MG63 (cell line): Measurements from ENCODE around the gene BRD1. TPM values are rescaled to one million over a fixed set of nuclear protein-coding genes. Genes with fewer than 3 reads are reported as not detected.

ENCODE experiments used
- DNase-seq: peaks from one replicate; pipeline ENCODE4 v3.0.0-alpha.2; 2020
- H3K27me3 ChIP-seq: fragments of 250-450 bp; sonication (Bioruptor Pico); 2 replicates; pipeline ENCODE4 v1.5.1; 2020; ENCODE audit warnings: mild to moderate bottlenecking, moderate library complexity
- H3K36me3 ChIP-seq: fragments of 250-450 bp; sonication (Bioruptor Pico); 2 replicates; pipeline ENCODE4 v1.5.1; 2020; ENCODE audit warnings: mild to moderate bottlenecking, moderate library complexity
- H3K4me3 ChIP-seq: fragments of 250-450 bp; sonication (Bioruptor Pico); 2 replicates; pipeline ENCODE4 v1.5.1; 2020; ENCODE audit warnings: mild to moderate bottlenecking, moderate library complexity
- H3K9me3 ChIP-seq: fragments of 250-450 bp; sonication (Bioruptor Pico); 2 replicates; pipeline ENCODE4 v1.5.1; 2020; ENCODE audit warnings: mild to moderate bottlenecking, moderate library complexity
- total RNA-seq: library from RNA; depleted of rRNA; stranded (reverse); fragments of >200 nt; shearing (Covaris generic); gene quantifications from 2 replicates; pipeline ENCODE4 v1.2.3, GENCODE V29; 2014; ENCODE audit warnings: low replicate concordance; rRNA removed

BRD1 gene
- 17.3 and 18.0 TPM in 2 replicates for total RNA-seq

DNA sequence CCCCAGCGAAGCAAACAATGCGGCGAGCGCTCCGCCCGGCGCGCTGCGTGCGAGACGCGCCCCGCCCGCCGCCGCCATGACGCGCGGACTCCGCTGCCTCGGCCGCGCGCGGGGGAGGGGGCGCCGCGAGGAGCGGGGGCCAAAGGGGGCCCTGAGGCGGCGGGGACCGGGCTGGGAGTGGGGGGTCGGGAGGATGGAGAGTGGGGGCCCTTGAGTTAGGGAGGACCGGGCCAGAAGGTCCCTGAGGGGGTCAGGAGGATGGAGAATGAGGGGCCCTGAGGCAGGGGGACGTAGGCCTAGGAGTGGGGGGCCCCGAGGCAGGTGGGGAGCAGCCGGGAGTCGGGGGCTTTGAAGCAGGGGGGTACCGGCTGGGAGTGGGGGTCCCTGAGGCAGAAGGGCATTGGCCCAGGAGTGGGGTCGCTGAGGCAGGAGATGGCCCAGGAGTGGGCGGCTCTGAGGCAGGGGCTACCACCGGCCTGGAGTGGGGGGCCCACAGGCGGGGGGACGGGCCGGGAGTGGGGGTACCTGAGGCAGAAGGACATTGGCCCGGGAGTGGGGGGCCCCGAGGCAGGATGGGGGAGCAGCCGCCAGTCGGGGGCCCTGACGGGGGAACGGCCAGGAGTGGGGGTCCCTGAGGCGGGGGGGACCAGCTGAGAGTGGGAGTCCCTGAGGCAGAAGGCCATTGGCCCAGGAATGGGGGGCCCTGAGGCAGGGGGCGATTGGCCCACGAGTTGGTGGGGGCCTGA is at the start of gene BRD1:
Gene BRD1, minus strand, starts transcription at position 21 of the 746 bp plus-strand sequence. CDS start 3,556 bp downstream, outside the sequence.
- Histone ChIP-seq H3K36me3 (peaks cover 32% of the 10 kb centered on the region), H3K9me3 (peaks cover 2% of the 10 kb centered on the region; the same call in 1 of the 2 replicates), H3K27me3 (0 out of 2 replicates have a peak, but pooled peaks cover 2% of the 10 kb centered on the region), H3K4me3 (peak within 1 kb of the TSS; percentile 84)
- peak; percentile 64 for DNase-seq

DNA sequence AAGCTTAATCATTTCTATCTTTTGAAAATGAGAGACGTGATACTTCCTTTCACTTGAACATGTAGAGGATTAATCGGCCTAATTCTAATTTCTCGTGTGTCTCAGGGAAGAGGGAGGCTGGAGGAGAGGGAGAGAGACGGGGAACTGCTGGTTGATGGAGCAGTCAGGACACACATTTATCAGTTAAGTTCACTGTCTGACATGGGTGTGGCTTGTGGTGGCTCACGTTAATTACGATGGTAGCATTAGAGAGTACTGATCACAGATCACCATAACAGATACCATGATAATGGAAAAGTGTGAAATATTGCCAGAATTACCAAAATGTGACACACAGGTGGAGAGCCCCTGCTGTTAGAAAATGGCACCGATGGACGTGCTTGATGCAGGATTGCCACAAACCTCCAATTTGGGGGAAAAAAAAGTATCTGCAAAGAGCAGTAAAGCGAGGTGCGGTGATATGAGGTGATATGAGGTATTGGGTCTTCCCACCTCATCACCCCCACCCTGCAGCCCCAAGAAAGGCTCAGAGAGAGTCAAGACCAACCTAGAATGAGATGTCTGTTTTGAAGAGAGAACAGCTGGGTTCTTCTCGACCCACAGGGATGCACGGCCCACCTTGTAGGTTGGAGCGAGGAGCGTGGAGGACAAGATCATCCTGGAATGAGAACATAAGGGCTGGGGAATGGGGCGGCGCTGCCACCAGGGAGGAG is 45.7 kb upstream of the BRD1 start:
- peaks cover 29% of the 10 kb centered on the region for H3K36me3 ChIP-seq
- no peak for DNase-seq
- H3K27me3 ChIP-seq = no peaks in the 10 kb centered on the region
- peaks cover 20% of the 10 kb centered on the region for H3K9me3 ChIP-seq
- H3K4me3 ChIP-seq = no peak overlapping the region

DNA sequence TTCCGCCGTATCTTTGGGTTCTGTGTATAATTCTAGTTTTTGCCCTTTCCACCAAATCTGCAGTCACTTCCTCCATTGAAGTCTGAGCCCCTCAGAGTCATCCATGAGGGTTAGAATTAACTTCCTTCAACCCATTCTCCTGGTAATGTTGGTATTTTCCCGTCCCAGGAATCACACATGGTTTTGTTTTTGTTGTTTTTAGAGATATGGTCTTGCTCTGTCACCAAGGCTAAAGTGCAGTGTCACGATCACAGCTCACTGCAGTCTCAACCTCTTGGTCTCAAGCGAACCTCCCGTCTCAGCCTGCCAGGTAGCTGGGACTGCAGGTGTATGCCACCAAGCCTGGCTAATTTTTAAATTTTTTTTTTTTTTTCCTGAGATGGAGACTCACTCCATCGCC is 44.7 kb upstream of the BRD1 start:
- Histone ChIP-seq H3K27me3 (no peaks in the 10 kb centered on the region), H3K4me3 (no peak overlapping the region), H3K36me3 (peaks cover 29% of the 10 kb centered on the region), H3K9me3 (peaks cover 20% of the 10 kb centered on the region)
- DNase-seq = no peak

DNA sequence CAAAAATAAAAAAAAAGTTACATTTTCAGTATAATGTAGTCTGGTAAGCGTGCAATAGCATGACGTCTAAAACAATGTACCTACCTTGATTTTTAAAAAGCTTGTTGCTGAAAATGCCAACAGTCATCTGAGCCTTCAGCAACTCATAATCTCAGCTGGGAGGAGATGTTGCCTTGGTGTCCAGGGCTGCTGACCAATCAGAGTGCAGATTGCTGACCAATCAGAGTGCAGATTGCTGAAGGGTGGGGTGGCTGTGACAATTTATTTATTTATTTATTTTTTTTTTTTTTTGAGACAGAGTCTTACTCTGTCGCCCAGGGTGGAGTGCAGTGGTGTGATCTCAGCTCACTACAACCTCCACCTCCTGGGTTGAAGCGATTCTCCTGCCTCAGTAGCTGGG is 43.8 kb upstream of the BRD1 start:
- peaks cover 30% of the 10 kb centered on the region for H3K36me3 ChIP-seq
- H3K27me3 ChIP-seq = no peaks in the 10 kb centered on the region
- H3K9me3 ChIP-seq = peaks cover 26% of the 10 kb centered on the region
- H3K4me3 ChIP-seq = no peak overlapping the region
- no peak for DNase-seq

DNA sequence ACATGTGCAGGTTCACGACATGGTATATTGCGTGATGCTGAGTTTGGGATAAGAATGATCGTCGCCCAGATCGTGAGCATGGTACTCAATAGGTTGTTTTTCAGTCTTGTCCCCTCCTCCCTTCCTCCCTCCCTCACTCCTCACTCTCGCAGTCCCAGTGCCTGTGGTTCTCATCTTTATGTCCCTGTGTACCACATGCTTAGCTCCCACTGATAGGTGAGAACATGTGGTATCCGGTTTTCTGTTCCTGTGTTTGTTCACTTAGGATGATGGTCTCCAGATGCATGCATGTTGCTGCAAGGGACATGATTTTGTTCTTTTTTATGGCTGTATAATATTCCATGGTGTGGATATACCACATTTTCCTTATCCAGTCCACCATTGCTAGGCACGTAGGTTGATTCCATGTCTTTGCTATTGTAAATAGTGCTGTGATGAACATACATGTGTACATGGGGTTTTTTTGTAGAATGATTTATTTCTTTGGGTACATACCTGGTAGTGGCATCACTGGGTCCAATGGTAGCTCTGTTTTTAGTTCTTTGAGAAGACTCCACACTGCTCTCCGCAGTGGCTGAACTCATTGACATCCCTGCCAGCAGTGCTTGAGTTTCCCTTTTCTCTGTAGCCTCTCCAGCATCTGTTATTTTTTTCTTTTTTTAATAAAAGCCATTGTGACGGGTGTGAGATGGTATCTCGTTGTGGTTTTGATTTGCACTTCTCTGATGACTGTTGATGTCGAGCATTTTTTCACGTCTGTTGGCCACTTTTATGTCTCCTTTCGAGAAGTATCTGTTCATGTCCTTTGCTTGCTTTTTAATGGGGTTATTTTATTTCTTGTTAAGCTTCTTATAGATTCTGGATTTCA is 42.4 kb upstream of the BRD1 start:
- DNase-seq = no peak
- H3K9me3 ChIP-seq = peaks cover 27% of the 10 kb centered on the region
- peaks cover 31% of the 10 kb centered on the region for H3K36me3 ChIP-seq
- no peaks in the 10 kb centered on the region for H3K27me3 ChIP-seq
- no peak overlapping the region for H3K4me3 ChIP-seq

DNA sequence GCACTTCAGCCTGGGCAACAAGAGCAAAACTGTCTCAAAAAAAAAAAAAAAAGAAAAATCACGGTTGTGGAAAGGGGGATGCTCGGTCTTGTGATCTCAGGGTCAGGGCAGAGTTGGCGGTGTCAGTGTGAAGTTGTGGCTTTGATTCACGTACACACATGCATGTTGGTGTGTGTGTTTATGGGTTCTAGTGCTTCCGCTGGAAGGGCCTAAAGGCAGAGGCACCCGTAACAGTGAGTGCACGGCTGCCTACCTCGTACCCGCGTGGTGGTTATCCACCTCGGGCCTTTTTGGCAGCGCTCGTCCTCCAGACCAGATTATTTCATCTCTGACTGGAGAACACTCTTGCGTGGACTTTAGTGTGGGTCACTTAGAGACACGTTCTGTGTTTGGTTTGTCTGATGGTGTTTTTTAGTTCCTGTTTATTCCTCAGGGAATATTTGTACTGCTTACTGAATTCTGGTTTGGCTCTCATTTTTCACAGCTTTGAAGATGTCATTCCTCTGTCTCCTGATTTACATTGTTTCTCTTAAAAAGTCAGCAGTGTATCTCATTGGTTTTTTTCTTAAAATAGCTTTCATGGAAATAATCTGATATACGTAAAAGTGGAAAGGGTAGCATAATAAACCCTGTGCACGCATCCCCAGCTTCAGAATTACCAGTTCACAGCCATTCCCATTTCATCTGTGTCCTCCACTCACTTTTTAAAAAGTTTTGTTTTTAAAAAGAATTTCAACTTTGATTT is 41.6 kb upstream of the BRD1 start:
- H3K27me3 ChIP-seq = no peaks in the 10 kb centered on the region
- H3K9me3 ChIP-seq = peaks cover 27% of the 10 kb centered on the region
- DNase-seq = no peak
- peaks cover 31% of the 10 kb centered on the region for H3K36me3 ChIP-seq
- no peak overlapping the region for H3K4me3 ChIP-seq

DNA sequence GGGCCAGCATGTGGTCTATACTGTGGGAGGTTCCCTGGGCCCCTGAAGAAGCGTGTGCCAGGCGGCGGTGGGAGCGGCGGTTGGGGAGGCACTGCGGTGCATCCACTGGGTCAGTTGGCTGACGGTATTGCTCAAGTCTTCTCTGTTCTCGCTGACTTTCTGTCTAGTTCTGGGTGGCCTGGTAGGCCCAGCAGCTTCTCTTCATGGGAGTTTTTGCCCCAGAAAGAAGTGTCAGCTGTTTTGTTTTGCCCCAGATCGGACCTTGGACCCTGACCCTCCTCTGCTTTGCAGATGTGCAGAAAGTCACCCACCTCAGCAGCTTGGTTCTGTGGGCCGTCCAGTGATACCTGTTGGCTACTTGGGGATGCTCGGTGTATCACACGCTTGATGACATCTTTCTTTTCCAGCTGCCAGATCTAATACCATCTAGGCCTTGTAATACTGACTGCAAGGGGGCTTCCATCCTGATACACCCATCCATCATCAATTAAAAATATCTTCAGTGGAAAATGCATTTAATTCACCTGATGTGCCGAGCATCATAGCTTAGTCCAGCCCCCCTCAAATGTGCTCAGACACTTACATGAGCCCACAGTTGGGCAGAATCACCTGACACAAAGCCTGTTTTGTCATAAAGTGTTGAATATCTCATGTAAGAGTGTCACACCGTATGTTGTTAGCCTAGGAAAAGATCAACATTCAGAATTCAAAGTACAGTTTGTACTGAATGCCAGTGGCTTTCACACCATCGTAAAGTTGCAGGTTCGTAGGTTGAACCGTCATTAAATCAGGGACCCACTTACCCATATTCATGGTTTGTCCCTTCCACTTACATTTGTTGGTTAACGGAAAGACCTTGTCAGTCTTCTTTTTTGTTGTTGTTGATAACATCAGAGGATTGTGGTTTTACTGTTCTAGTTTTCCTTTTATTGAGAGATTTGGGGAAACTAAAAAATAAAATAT is 39.9 kb upstream of the BRD1 start:
- peaks cover 34% of the 10 kb centered on the region for H3K36me3 ChIP-seq
- no peak for DNase-seq
- H3K9me3 ChIP-seq = peaks cover 27% of the 10 kb centered on the region
- no peak overlapping the region for H3K4me3 ChIP-seq
- no peaks in the 10 kb centered on the region for H3K27me3 ChIP-seq

DNA sequence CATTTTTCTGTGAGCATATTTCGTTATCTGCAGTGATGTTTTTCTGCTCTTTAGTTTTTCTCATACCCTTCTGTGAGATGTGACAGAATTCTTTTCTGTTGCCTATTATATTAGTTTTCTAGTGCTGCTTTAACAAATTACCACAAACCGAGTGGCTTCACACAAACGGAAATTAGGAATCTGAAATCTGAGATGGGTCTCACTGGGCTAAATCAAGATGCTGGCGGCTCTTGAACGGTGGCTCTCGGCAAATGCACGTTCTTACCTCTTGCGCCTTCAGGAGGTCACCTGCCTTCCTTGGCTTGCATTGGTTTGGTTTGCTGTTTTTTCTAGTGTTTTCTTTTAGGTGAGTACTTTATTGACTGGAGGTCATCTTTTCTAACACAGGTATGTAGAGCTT is 39.0 kb upstream of the BRD1 start:
- peaks cover 34% of the 10 kb centered on the region for H3K36me3 ChIP-seq
- H3K27me3 ChIP-seq = no peaks in the 10 kb centered on the region
- H3K4me3 ChIP-seq = no peak overlapping the region
- no peak for DNase-seq
- H3K9me3 ChIP-seq = peaks cover 27% of the 10 kb centered on the region

DNA sequence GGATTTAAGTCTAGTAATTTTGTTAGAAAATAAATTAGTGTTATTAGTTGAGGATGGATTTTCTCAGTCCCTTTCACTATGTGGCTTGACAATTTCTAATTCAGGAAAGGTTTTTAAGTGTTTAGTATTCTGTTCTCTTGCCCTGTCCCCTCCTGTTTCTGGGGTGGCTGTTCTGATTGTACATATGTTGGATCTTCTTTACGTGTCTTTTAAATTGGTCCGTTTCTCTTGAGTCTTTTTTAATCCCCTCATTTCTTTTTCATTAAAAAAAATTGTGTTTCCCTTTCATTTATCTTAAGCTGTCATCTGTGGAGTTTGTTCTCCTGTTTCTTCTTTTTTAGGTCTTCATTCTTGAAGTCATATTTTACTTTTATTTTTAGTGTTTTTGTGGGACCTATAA is 38.5 kb upstream of the BRD1 start:
- no peak for DNase-seq
- peaks cover 34% of the 10 kb centered on the region for H3K36me3 ChIP-seq
- H3K27me3 ChIP-seq = no peaks in the 10 kb centered on the region
- H3K9me3 ChIP-seq = peaks cover 27% of the 10 kb centered on the region
- no peak overlapping the region for H3K4me3 ChIP-seq

DNA sequence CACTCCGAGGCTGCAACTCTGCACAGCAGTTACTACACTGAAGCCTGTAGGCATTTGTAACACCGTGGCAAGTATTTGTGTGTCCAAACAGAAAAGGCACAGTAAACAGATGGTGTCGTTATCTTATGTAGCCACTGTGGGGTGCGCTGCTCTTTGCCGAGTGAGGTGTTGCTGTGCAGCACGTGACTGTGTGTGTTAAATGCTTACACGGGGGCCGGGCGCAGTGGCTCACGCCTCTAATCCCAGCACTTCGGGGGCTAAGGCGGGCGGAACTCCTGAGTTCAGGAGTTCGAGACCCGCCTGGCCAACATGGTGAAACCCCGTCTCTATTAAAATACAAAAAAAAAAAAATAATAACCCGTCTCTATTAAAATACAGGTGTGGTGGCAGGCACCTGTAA is 37.5 kb upstream of the BRD1 start:
- peaks cover 32% of the 10 kb centered on the region for H3K36me3 ChIP-seq

DNA sequence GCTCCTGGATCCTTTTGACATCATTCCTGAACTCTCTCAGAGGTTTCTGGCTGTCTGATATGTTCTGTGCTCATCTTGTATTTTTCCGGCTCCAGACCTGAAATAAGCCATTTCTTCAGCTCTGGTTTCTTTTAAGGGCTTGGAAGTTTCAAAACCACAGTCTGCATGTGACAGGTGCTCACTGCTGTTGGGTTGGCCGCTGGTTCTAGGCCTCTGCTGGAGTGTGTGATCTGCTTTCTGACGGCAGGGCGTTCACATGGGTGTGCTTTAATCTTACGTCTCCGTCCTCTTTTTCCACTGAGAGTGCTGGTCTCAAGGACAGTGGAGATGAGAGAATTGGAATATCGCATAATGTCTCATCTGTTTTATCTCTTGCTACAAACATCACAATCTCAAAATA is 36.3 kb upstream of the BRD1 start:
- no peak for DNase-seq
- Histone ChIP-seq H3K36me3 (peaks cover 26% of the 10 kb centered on the region), H3K9me3 (peaks cover 15% of the 10 kb centered on the region), H3K4me3 (no peak overlapping the region), H3K27me3 (no peaks in the 10 kb centered on the region)

More for the DNA sequence above, 37.5 kb upstream of the BRD1 start:
- Histone ChIP-seq H3K9me3 (peaks cover 27% of the 10 kb centered on the region), H3K4me3 (no peak overlapping the region), H3K27me3 (no peaks in the 10 kb centered on the region)
- DNase-seq = no peak

DNA sequence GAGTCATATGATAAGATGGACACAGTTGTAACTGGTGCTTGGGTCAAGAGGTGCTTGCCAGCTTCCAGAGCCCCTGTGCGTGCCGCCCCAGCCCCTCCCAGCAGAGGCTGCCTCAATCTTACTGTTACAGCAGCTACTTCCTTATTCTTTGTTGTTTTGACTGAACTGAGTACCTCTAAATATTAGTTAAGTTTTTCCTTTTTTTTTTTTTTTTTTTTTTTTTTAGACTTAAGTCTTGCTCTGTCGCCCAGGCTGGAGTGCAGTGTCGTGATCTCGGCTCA is 34.8 kb upstream of the BRD1 start:
- H3K9me3 ChIP-seq = peaks cover 8% of the 10 kb centered on the region
- no peak for DNase-seq
- peaks cover 16% of the 10 kb centered on the region for H3K36me3 ChIP-seq
- H3K4me3 ChIP-seq = no peak overlapping the region
- no peaks in the 10 kb centered on the region for H3K27me3 ChIP-seq

DNA sequence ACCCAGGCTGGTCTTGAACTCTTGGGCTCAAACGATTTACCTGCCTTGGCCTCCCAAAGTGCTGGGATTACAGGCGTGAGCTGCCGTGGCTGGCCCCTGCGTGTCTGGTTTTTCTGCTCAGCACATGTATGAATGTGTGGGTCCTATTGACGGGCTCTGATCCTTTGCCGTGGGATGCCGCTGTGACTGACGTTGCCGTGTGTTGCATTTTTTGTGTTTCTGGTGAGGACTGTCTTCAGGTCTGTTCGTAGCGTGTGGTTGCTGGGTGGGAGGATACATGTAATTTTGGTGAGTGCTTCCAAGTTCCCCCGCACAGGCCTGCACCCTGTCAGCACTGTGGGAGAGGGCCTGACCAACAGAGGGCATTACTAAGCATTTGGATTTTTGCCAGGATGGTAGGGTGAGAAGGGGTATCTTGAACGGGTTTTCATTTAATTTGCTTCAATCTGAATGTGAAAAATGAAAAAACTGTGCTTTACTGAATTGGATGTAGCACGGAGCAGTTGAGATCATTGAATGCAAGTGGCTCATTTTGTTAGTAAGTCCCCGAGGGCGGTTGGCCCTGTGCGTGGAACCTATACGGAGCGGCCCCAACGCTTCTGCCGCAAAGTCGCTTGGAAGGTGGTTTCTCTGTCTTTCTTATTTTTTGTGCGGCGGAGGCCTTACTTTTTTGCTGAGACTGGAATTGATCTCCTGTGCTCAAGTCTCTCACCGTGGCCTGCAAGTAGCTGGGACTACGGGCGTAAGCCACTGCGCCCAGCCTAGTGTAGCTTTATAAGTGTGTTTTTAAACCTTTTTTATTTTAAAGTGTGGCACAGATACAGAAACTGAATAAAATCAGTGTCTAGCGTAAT is 34.2 kb upstream of the BRD1 start:
- Histone ChIP-seq H3K4me3 (no peak overlapping the region), H3K9me3 (peaks cover 6% of the 10 kb centered on the region), H3K27me3 (no peaks in the 10 kb centered on the region), H3K36me3 (peaks cover 10% of the 10 kb centered on the region)
- no peak for DNase-seq

DNA sequence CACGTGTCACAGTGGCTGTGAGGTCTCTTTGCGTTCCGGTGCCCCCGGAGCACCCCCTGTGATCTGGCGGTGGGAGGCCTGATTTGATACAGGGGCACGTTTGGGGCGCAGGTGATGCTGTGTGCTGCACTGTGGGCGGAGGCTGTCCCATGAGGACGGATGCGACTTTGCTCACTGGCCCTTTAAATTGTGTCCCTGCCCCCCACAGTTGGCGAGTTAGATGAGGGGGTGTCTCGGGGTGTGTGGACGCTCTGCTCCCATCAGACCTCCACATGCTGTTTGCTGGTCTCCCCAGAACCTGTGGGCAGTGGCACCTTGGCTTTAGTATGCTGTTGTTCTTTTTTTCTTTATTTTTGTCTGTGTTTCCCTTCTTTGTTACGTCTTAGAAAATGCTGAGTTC is 31.2 kb upstream of the BRD1 start:
- no peak for DNase-seq
- Histone ChIP-seq H3K36me3 (peaks cover 4% of the 10 kb centered on the region), H3K4me3 (no peak overlapping the region), H3K9me3 (no peaks in the 10 kb centered on the region), H3K27me3 (no peaks in the 10 kb centered on the region)
